DMS114 treated with DMSO at 0.1 percent for 48 hours (cell line): ENCODE results near the gene BIRC2.

Source experiments
- DNase-seq: peaks from one replicate; lab custom pipeline; 2025; ENCODE audit not compliant: unreplicated experiment; lab: John Stamatoyannopoulos, UW

The BIRC2 gene

DNA sequence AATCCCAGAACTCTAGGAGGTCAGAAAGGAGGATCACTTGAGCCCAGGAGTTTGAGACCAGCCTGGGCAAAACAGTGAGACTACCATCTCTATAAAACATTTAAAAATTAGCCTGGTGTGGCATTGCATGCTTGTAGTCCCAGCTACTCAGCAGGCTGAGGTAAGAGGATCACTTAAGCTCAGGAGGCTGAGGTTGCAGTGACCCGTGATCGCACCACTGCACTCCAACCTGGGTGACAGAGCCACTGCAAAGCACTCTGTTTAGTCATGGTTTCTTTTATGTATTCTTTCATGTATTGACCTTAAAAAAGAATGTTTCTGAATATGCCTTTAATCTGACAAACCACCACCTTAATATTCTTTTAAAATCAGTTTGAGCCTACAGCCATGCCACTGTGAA is 52.2 kb downstream of the BIRC2 start:
- DNase-seq = no peak

DNA sequence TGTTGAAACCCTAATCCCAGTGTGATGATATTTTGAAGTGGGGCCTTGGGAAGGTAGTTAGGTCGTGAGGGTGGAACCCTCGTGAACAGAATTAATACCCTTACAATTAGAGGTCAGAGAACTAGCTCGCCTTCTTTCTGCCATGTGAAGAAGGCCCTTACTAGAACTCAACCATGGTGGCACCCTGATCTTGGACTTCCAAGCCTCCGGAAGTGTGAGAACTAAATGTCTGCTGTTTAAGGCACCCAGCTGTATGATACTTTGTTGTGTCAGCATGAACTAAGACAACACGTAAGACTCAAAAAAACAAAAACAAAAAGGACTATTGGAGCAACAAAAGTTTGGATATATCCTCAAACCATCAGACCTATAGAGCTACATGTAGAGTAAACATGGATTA is 53.6 kb downstream of the BIRC2 start:
- DNase-seq = no peak

DNA sequence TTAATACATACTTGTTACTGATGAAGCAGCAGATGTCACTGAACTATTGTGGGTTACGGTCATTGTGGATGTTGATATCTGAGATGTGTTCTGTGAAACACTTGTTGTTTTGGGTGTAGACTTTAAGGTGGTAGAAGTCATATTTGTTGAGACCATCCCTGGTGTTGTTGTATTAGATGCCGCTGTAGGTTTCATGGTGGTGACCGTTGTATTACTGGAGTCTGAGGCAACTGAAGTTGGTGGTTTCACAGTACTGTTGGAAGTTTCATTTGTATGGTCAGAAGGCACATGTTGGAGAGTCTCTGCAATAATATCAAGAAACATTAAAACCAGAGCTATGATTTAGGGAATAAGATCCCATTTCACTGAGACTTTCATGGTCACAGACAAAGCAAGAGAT is 54.9 kb downstream of the BIRC2 start:
- no peak for DNase-seq

DNA sequence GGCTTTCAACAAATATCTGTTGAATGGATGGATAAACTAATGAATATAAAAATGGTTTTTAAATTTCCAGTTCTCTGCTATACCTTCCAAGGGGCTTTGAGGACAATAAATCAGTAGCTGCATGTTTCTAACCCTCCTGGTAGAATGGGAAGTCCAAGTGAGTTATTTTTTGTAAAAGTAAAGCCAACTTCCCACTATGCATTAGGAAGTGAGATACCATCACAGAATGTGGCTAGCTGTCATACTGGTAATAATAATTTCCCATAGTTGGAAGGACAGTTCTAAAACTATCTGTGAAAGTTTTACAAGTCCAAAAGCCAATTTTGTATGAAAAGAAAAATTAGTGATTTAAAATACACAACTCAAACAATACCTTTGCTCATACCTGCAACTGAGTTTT is 55.5 kb downstream of the BIRC2 start:
- no peak for DNase-seq

DNA sequence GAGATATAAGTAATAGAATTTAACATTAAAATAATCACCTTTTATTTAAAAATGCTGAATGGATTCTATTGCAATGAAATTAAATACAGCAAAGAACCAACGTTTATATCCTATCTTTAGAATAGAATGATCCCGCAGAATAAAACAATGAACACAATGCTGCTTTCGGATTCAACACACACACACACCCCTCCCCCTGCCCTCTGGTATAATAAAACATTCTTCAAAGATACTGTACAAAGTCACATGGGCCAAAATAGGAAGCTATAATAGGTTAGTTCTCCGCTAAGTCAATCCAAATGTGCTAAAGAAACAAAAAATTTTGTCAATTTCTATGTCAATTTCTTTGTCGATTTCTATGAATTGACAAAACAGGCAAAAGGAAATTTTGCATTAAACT is 58.5 kb downstream of the BIRC2 start:
- no peak for DNase-seq

DNA sequence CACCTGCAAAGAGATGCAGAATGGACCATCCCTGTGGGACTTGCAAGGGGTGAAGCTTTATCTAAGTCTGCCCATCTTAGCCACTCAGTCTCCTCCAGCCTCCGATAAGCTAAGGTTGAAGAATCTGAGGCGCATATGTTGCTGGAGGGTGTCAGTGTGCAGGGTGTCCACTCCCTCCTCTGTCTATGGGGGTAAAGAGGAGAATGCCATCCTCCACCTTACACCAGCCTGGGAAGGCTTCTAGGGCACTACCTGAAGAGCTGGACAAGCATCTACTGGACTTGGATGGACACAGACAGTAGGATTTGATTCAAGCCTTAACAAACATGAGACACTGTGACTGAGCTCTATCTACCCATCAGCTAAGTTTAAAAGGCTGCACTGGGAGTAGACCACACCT is 59.1 kb downstream of the BIRC2 start:
- no peak for DNase-seq

DNA sequence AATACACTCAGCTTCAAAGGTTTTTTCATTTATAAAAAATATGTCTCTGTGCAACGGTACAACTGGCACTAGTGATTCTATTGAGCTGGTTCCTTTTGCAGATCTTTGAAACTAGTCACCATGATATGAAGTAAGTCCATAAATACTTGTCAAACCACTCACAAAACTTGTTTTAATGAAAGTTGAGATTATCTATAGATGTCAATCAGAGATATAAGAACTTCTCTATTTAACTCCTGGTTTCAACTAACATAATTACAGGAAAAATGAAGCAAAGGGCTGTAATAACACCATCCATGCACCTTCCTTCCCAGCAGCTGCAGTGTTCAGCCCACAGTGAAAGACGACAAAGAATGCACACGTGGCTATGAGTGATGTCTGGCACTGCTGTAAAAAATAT is 60.9 kb downstream of the BIRC2 start:
- no peak for DNase-seq

DNA sequence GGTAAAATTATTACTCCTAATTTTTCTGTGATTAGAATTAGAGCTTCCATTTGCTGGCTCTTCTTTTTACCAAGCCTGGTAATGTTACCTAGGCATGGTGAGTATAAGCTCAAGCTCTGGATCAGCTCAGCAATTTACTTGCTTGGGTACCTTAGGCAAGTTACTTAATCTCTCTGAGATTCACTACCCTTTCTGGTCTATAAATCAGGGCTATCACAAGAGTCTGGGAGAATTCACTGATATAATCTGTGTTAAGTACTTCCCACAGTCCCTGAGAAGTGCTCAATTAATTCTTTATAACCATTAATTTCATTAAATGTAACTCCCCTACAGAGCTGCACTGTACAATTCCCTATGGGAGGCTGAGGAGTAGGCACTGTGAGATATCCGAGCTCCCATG is 61.3 kb downstream of the BIRC2 start:
- no peak for DNase-seq

DNA sequence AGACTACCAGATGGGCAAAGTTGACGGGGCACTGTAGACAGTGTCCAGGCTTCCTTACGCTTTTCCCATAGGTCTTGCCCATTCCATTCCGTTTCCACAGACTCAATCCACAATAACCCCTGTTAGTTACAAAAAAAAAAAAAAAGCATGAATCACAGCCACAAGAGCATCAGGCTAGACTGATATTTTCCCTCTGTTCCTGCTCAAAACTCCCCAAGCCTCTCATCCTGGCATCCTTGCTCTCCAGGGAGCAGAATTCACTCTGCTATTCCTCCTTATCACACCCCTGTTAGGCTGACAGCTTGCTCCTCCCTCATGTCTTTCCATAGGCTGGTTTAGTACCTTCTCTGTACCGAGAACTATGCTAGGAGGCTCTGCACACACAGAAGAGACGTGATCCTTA is 63.4 kb downstream of the BIRC2 start:
- DNase-seq = no peak

DNA sequence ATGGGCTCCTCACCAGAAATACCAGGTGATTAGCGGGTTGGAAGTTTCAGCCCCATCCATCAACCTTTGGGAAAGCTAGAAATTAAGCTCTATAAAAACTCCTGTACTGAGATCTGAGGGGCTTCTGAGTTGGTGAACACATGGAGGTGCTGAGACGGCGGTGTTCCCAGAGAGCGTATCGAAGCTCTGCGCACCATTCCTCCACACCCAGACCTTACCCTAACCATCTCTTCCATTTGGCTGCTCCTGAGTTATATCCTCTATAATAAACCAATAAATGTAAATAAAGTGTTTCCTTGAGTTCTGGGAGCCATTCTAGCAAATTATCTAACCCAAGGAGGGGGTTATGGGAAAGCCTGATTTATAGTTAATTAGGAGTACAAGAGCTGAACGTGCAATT is 64.1 kb downstream of the BIRC2 start:
- no peak for DNase-seq

DNA sequence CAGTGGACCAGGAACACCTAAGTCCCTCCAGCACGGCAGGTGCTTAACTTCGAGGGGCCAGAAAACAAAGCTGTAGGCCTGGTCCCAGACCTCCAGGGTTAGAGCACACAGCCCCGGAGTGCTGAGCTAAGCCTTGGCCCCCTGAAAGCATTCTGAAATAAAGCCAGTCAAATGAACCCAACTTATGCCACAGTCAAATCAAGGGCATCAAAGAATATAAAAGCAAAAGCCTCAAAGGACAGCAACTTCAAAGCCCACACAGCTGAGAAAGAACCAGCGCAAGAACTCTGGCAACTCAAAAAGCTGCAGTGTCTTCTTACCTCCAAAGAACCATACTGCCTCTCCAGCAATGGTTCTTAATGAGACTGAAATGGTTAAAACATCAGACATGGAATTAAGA is 66.5 kb downstream of the BIRC2 start:
- no peak for DNase-seq

DNA sequence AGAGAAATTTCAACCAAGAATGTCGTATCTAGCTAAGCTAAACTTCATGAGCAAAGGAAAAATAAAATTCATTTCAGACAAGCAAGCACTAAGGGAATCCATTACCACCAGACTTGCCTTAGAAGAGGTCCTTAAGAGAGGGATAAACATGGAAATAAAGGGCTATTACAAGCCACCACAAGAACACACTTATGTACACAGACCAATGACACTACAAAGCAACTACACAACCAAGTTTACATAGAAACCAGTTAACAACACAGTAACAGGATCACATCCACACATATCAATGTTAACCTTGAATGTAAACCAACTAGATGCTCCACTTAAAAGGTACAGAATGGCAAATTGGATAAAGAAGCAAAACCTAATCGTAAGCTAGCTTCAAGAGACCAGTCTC is 67.5 kb downstream of the BIRC2 start:
- no peak for DNase-seq

DNA sequence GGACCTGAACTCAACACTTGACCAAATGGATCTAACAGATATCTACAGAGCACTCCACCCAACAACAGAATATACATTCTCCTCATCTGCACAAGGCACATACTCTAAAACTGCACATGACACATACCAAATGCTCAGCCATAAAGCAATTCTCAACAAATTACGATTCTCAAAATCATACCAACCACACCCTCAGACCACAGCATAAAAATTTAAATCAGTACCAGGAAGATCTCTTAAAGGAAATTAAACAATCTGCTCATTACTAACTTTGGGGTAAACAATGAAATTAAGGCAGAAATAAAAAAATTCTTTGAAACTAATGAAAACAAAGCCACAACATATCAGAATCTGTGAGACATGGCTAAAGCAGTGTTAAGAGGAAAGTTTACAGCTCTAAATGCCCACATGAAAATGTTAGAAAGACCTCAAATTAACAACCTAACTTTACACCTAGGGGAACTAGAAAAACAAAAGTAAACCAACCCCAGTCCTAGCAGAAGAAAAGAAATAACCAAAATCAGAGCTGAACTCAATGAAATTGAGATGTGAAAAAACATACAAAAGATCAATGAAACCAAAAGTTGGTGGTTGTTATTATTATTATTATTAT is 68.4 kb downstream of the BIRC2 start:
- DNase-seq = no peak

DNA sequence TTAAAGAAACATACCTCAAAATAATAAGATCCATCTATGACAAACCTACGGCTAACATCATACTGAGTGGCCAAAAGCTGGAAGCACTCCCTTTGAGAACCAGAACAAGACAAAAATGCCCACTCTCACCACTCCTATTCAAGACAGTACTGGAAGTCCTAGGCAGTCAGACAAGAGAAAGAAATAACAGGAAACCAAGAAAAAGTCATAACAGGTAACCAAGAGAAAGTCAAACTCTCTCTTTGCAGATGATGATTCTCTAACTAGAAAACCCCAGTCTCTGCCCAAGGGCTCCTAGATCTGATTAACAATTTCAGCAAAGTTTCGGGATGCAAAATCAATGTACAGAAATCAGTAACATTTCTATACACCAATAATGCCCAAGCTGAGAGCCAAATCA is 70.0 kb downstream of the BIRC2 start:
- DNase-seq = no peak

DNA sequence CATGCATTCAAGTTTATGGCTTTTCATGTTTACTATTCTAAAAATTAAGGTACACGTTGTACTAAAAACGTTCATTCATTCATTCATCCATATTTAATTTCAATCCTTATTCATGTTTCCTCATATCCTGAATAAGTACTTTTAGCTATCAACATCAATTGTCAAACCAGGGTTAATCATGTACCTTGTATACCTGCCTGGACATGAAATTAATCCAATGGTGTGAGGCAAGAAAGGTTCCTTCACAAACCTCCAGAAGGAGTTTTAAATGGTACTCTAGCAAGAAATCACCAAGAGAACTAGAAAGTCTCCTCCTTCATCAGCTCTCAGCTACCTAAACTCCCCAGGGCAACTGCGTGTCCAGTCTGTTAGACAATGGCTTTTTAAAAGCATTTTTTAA is 72.2 kb downstream of the BIRC2 start:
- DNase-seq = no peak

DNA sequence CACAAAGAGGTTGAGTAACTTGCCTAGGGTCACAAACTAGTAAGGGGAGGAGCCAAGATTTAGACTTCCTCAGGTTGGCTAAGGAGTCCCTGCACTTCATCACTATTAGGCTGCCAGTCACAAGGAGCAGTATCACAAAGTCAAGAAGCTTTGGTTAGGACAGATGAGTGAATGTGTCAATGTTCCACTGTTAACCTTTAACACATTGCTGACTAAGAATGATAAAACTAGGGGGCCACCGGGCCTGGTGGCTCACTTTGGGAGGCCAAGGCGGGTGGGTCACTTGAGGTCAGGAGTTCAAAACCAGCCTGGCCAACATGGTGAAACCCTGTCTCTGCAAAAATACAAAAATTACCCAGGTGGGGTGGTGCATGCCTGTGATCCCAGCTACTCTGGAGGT is 73.5 kb downstream of the BIRC2 start:
- no peak for DNase-seq

DNA sequence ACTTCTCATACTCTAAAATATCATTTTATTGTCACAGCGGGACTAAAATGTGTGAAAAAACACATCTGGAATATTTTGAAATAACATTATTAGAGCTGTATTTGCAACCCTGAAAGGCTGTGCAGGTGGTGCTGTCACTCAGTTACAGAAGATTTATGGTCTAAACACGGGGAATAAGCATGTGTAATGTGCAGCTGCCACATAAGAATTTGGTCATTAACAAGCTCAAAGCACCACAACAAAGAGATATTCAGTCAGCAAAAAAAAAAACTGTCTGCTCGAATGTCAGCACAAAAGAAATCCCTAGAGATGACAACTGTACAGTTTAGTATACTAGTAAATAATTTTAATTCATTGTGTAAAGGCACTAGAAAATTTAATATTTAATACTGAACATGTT is 74.2 kb downstream of the BIRC2 start:
- no peak for DNase-seq

DNA sequence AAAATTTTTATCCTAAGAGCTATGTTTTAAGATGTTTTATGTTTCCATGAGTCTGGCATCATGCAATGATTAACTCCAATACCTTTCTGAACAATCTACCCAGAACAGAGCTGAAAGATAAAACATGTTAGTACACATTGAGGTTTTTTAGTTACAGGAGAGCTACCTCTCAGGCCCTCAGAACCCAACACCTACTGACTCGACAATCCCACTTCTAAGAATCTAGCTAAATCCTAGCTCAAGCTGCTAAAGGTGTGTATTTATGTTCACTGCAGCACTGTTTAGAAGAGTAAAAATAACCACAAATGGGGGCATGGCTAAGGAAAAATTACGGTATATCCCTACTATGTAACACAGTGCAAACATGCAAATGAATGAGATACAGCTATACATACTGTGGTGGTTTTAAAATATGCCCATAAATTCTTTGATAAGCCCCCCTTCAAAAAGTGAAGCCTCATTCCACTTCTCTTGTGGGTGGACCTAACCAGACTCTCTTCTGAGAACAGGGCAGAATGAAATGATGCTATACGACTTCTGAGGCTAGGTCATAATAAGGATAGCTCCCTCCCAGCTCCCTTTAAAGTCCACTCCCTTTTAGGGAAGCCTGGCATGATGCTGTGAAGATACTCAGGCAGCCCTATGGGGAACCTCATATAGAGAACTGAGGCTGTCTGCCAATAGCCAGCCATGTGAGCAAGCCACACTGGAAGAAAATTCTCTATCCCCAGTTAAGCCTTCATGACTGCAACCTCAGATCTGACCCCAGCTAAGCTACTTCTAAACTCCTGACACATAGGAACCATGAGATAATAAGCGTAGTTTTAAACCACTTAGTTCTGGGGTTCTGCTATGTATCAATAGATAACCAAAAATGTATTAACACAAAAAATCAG is 76.1 kb downstream of the BIRC2 start:
- DNase-seq = no peak

DNA sequence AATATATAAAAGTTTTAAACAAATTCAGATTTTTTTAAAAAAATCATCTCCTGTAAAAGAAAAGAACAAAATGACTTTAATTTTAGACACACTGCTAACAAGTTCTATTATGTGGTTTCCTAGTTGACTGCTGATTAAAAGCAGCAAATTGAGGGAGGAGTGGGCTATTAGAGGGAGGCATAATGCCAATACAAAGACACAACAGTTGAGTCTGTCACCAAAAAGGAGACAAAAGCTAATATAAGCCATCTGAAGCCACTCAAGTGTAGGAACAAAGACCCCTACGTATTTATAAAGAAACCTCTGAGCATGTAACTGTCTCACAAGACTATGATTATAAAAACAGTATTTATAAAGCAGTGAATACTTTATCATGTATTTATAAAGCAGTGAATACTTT is 76.9 kb downstream of the BIRC2 start:
- no peak for DNase-seq

DNA sequence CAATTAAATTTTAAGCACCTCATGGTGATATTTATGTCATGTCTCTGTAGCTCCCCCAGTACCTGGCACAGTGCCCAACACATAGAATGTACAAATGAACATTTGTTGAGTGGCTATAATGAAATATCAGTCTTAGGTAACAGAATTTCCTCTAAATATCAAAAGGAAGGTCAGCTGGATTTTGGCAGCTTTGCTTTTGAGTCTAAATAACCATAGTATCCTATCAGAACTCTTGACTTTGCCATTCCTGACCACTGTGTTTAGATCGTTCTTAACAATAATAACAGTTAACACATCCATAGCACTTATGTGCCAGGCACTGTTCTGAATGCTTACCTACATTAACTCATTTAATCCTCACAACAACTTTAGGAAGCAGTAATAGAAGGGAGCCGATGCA is 79.0 kb downstream of the BIRC2 start:
- no peak for DNase-seq

DNA sequence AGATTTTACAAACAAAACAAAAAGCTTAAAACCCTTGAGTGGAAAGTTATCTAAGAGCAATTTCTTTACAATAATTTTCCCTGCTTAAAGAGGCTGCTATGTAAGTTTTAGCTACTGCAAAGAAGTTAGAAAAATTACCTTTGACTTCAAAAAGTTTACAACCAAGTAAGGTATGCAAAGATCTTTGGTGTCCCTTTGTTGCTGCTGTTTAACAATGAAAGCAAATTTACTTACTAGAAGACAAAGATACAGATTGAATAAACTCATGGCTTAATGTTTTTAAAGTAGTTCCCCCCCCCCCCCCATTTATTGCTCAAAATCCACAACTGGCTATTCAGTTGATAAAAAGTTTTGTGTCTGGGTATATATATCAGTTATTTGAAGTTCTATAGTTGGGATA is 79.6 kb downstream of the BIRC2 start:
- DNase-seq = no peak

DNA sequence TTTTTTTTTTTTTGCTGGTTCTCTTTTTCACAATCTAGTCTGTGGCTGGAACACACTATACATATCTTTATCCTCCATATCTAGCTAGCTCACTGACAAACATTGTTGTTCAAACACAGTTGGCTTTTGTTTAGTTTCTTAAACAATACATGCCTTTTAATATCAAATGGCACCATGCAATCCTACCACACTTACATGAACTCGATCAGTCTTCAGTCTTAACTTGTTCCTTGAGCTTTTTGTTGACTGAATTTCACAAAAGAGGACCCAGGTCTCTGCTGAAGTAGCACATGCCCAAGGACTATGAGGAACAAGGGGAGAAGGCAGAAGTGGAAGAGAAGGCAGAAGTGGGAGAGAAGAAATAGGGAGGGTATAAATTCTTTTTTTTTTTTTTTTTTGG is 80.1 kb downstream of the BIRC2 start:
- no peak for DNase-seq
